ENCODE measurements around the gene PDXP. TPM values are rescaled to one million over a fixed set of nuclear protein-coding genes. Genes with fewer than 3 reads are reported as not detected.
"Not testable (repeated sequence)": the region's sequence is repeated elsewhere in the genome, so short reads cannot be mapped to it uniquely, and the experiment has no call there.

The PDXP gene
- total RNA-seq, 1 donor from 2014 or later, result 13.3 TPM

DNA sequence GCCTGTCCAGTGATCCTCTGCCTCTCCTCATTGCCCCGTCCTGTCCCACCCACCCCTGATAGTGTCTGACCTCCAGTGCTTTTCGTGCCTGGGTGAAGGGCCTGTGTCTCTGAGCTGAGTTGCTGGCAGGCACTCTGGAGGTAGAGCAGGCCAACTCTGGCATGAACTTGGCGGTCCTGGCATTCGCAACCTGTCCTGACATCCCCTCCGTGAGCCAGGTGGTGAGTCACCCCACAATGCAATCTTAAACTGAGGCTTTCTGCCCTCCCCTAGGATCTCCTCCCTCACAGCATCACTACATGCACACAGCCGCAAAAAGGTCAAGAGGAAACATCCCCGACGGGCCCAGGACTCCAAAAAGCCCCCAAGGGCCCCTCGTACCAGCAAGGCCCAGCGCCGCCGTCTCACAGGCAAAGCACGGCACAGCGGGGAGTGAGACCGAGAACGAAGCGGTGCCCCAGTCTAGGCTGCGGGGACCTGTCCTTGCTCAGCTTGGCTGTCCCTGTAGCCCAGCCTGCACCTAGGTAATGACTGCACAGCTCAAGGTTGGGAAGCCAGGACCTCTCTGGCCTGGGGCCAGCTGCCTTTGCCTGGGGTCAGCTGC is 32.5 kb downstream of the PDXP start:
- Histone ChIP-seq H3K4me3 (ENCODE audit: low read depth, low read length) (no peak overlapping the region), H3K27me3 (ENCODE audit: control insufficient read depth, insufficient read depth, low read length) (no peaks in the 10 kb centered on the region), H3K36me3 (ENCODE audit: control insufficient read depth, insufficient read depth, low read length) (no peaks in the 10 kb centered on the region)
- TF ChIP-seq, protein P1, sequence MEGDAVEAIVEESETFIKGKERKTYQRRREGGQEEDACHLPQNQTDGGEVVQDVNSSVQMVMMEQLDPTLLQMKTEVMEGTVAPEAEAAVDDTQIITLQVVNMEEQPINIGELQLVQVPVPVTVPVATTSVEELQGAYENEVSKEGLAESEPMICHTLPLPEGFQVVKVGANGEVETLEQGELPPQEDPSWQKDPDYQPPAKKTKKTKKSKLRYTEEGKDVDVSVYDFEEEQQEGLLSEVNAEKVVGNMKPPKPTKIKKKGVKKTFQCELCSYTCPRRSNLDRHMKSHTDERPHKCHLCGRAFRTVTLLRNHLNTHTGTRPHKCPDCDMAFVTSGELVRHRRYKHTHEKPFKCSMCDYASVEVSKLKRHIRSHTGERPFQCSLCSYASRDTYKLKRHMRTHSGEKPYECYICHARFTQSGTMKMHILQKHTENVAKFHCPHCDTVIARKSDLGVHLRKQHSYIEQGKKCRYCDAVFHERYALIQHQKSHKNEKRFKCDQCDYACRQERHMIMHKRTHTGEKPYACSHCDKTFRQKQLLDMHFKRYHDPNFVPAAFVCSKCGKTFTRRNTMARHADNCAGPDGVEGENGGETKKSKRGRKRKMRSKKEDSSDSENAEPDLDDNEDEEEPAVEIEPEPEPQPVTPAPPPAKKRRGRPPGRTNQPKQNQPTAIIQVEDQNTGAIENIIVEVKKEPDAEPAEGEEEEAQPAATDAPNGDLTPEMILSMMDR (IDR thresholded peaks at IDR 0.05; ENCODE audit: insufficient read depth, low read length, poor library complexity, severe bottlenecking), result no peak
- DNase-seq (ENCODE audit: low read depth), result no peak

DNA sequence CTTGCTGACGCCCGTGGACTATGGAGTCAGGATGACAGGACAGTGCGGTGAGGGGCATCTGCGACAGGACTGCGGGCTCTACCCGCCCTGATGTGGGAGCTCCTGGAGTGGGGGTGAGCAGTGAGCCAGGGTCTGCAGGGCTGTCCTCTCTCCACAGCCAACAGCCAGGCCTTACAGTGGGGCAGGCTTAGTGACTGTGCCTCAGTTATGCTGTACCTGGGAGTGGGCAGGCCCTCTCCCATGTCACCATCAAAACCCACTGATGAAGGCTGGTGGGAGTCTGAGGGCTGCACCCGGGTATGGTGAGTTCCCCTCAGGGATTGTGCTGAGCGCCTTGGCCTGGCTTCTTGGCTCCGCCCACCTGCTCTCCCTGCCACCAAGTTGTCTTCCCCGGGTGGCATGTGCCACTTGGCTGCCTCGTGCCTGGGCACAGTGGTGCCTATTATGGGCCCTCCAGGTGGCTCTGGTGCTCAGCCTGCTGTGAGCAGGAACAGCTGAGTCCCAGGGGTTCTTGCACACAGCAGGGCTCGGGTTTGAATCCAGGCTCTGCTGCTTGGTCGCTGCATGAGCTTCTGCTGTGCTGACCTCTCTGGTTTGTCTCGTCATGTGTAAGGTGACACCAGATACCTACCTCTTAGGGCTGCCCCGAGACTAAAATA is 34.2 kb downstream of the PDXP start:
- Histone ChIP-seq H3K4me3 (ENCODE audit: low read depth, low read length) (no peak overlapping the region), H3K27me3 (ENCODE audit: control insufficient read depth, insufficient read depth, low read length) (no peaks in the 10 kb centered on the region), H3K36me3 (ENCODE audit: control insufficient read depth, insufficient read depth, low read length) (no peaks in the 10 kb centered on the region)
- TF ChIP-seq, protein P1 (IDR thresholded peaks at IDR 0.05; ENCODE audit: insufficient read depth, low read length, poor library complexity, severe bottlenecking), result no peak
- DNase-seq (ENCODE audit: low read depth), result no peak

DNA sequence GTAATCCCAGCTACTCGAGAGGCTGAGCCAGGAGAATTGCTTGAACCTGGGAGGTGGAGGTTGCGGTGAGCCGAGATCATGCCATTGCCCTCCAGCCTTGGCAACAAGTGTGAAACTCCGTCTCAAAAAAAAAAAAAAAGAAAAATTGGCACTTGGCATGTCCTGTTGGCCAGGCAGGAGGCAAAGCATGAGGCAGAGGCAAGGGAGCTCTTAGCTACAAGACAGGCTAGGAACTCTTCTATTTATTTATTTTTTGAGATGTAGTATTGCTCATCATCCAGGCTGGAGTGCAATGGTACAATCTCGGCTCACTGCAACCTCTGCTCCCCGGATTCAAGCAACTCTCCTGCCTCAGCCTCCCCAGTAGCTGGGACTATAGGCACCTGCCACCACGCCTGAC is 35.6 kb downstream of the PDXP start:
- not testable (repeated sequence) for H3K4me3 ChIP-seq (ENCODE audit: low read depth, low read length); DNase-seq (ENCODE audit: low read depth); H3K27me3 ChIP-seq (ENCODE audit: control insufficient read depth, insufficient read depth, low read length); H3K36me3 ChIP-seq (ENCODE audit: control insufficient read depth, insufficient read depth, low read length)

DNA sequence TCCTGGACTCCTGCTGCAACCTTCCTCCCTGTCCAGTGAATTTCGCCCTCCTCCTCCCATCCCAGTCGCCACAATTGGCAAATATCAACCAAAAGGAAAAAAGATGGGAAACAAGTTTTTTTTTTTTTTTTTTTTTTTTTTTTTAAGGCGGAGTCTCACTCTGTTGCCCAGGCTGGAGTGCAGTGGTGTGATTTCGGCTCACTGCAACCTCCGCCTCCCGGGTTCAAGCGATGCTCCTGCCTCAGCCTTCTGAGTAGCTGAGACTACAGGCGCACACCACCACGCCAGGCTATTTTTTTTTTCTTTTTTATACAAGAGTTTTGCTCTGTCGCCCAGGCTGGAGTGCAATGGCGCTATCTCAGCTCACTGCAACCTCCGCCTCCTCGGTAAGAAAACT is 37.7 kb downstream of the PDXP start:
- not testable (repeated sequence) for H3K4me3 ChIP-seq (ENCODE audit: low read depth, low read length); H3K27me3 ChIP-seq (ENCODE audit: control insufficient read depth, insufficient read depth, low read length); DNase-seq (ENCODE audit: low read depth); H3K36me3 ChIP-seq (ENCODE audit: control insufficient read depth, insufficient read depth, low read length)

DNA sequence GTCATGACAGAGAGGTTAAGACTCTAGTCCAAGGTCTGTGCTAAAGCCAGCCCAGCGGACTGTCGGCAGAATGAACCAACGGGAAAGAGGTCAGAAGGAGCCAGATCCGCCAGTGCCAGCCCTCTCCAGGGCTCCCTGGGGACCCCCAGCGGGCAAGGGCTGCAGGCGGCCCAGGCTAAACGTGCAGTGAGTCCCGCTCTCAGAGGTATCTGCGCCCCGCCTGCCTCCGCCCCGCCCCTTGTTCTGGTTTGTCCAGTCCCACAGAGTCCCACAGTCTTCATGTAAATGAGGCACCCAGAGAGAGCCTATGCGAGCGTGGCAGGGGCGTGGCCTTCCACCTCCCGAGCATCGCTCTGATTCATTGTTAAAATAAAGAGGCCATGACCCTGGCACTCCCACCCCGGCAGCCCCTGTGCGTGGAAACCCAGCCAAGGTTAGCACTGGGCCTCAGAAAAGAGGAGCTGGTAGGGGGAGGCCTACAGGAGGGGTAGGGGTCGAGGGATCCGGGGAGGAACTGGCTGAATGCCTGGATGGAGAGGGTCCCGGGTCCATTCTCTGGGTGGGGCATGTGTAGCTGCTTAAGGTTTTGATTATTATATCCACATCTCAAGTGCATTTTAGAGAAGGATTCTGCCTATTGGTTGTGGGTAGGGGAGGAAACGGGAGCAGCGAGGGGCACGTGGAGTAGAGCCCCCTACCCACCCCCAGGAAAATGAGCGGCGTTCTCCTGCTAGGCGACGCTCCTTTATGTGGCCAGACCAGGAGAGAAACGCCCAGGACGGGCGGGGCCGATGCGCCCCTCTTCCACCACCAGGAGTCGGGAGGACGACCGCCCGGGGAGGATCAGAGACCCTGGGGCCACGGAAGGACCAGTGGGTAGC is 38.4 kb downstream of the PDXP start, which contains the start of gene TRIOBP:
Gene TRIOBP (plus strand): TSS at position 392 of the 881 bp plus-strand sequence. CDS start 4,318 bp downstream, outside the sequence.
- peak; percentile 94 for DNase-seq (ENCODE audit: low read depth)
- TF ChIP-seq, protein P1 (IDR thresholded peaks at IDR 0.05; ENCODE audit: insufficient read depth, low read length, poor library complexity, severe bottlenecking), result peak; percentile 71
- no peaks in the 10 kb centered on the region for H3K36me3 ChIP-seq (ENCODE audit: control insufficient read depth, insufficient read depth, low read length)
- no peaks in the 10 kb centered on the region for H3K27me3 ChIP-seq (ENCODE audit: control insufficient read depth, insufficient read depth, low read length)
- H3K4me3 ChIP-seq (ENCODE audit: low read depth, low read length), result peak within 1 kb of the TSS; percentile 30

DNA sequence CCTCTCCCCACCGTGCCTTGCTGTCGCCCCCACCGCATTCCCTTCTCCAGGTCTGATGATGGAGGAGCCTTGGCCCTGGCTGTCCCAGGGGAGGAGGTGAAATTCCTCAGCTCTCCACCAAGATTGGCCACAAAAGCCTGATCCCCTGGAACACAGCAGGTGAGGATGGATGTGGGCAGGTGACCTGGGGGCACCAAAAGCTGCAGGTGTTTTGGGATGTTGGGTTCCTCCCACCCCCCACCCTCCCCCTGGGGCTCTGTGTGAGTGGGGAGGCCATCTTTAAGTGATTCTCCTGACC is 39.0 kb downstream of the PDXP start:
- DNase-seq (ENCODE audit: low read depth), result no peak
- Histone ChIP-seq H3K27me3 (ENCODE audit: control insufficient read depth, insufficient read depth, low read length) (no peaks in the 10 kb centered on the region), H3K36me3 (ENCODE audit: control insufficient read depth, insufficient read depth, low read length) (no peaks in the 10 kb centered on the region), H3K4me3 (ENCODE audit: low read depth, low read length) (no peak overlapping the region)
- TF ChIP-seq, protein P1 (IDR thresholded peaks at IDR 0.05; ENCODE audit: insufficient read depth, low read length, poor library complexity, severe bottlenecking), result no peak
